ENCODE data around the gene PCED1B. TPM values are rescaled to one million over a fixed set of nuclear protein-coding genes. Genes with fewer than 3 reads are reported as not detected.

Gene PCED1B
- total RNA-seq, 1 donor from 2014 or later: 4.8 TPM

DNA sequence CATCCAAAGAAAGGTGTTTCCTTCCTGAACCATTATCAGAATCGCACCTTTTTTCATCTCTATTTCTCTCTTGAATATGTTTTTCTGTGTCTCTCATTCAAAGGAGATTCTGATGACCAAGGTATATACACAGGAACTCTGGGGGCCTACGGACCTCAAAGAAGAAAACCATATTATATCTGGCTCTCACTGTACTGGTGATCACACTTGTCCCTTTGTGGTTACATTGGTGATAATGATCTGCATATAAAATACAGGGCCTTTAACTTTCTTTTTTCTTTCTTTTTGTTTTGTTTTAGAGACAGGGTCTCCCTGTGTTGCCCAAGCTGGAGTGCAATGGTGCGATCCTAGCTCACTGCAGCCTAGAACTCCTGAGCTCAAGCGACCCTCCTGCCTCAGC is 185.5 kb downstream of the PCED1B start:
- no peak for TF ChIP-seq CTCF (IDR thresholded peaks at IDR 0.05; ENCODE audit: insufficient read depth, low read length, poor library complexity, severe bottlenecking)
- Histone ChIP-seq H3K36me3 (ENCODE audit: control insufficient read depth, insufficient read depth, low read length) (no peaks in the 10 kb centered on the region), H3K4me3 (ENCODE audit: low read depth, low read length) (no peak overlapping the region), H3K27me3 (ENCODE audit: control insufficient read depth, insufficient read depth, low read length) (no peaks in the 10 kb centered on the region)
- DNase-seq (ENCODE audit: low read depth): no peak

- H3K27me3 ChIP-seq (ENCODE audit: control insufficient read depth, insufficient read depth, low read length): no peaks in the 10 kb centered on the region
- H3K4me3 ChIP-seq (ENCODE audit: low read depth, low read length): no peak overlapping the region
- no peak for TF ChIP-seq CTCF (IDR thresholded peaks at IDR 0.05; ENCODE audit: insufficient read depth, low read length, poor library complexity, severe bottlenecking)
- no peak for DNase-seq (ENCODE audit: low read depth)
- H3K36me3 ChIP-seq (ENCODE audit: control insufficient read depth, insufficient read depth, low read length): no peaks in the 10 kb centered on the region
Observed at GRCh38 chr12:47265391-47265790, 186.0 kb downstream of the PCED1B start.

DNA sequence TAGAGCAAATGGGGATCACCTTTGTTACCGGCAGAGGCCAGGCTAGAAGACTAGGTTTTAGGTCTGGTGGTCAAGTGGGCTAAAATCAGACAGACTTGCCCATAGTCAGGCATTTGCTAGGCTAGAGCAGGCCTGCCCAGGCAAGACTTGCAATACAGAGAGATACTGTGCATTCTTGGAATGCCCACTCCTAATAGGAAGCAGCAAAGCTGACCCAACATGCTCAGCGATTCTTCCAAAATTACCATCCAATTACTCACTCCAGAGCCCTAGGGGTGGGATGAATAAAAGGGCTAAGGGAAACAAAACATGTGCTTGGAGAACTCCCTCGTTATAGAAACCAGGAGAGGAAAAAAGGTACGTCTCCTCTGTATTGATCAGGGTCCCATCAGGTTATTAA is 188.2 kb downstream of the PCED1B start:
- Histone ChIP-seq H3K4me3 (ENCODE audit: low read depth, low read length) (no peak overlapping the region), H3K27me3 (ENCODE audit: control insufficient read depth, insufficient read depth, low read length) (no peaks in the 10 kb centered on the region), H3K36me3 (ENCODE audit: control insufficient read depth, insufficient read depth, low read length) (no peaks in the 10 kb centered on the region)
- TF ChIP-seq CTCF (IDR thresholded peaks at IDR 0.05; ENCODE audit: insufficient read depth, low read length, poor library complexity, severe bottlenecking): no peak
- DNase-seq (ENCODE audit: low read depth): no peak

DNA sequence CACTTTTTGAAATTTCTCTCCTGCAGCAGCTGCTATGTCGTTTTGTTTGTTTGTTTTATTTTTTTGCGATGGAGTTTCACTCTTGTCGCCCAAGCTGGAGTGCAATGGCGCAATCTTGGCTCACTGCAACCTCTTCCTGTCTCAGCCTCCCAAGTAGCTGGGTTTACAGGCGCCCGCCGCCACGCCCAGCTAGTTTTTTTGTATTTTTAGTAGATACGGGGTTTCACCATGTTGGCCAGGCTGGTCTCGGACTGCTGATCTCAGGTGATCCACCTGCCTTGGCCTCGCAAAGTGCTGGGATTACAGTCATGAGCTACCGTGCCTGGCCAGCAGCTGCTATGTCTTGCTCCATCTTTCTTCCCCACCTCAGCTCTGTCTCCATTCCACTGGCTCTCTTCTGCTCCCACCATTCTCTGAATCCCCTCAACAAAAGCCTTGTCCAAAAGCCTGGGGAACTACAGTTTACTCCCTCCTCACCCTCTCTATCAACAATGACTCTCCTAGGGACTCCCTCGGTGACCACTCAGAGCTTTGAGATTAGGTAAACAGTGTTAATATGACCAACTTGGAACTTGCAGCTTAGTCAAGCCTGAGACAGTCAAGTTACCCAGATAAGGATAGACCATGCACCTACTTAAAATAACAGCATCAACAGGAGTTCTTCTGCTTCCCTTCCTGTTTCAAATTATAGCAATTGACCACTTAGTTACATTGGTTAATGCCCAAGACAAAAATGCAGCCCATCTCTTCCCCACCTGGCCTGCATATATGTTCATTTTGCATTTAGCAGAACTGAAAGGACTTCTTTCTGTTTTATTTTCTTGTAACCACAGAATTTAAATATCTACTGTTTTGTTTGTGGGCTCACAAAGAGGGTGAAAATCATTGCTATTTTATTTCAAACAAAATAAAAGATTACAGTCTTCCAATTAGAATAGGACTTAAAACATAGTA is 189.4 kb downstream of the PCED1B start:
- H3K4me3 ChIP-seq (ENCODE audit: low read depth, low read length): no peak overlapping the region

GRCh38 chr12:47269916-47270315 is 190.5 kb downstream of the PCED1B start:
- no peak for DNase-seq (ENCODE audit: low read depth)

More for the DNA sequence above, 189.4 kb downstream of the PCED1B start:
- H3K36me3 ChIP-seq (ENCODE audit: control insufficient read depth, insufficient read depth, low read length): no peaks in the 10 kb centered on the region
- DNase-seq (ENCODE audit: low read depth): no peak
- no peak for TF ChIP-seq CTCF (IDR thresholded peaks at IDR 0.05; ENCODE audit: insufficient read depth, low read length, poor library complexity, severe bottlenecking)
- H3K27me3 ChIP-seq (ENCODE audit: control insufficient read depth, insufficient read depth, low read length): no peaks in the 10 kb centered on the region

More at GRCh38 chr12:47269916-47270315, 190.5 kb downstream of the PCED1B start:
- TF ChIP-seq CTCF (IDR thresholded peaks at IDR 0.05; ENCODE audit: insufficient read depth, low read length, poor library complexity, severe bottlenecking): no peak
- Histone ChIP-seq H3K4me3 (ENCODE audit: low read depth, low read length) (no peak overlapping the region), H3K27me3 (ENCODE audit: control insufficient read depth, insufficient read depth, low read length) (no peaks in the 10 kb centered on the region), H3K36me3 (ENCODE audit: control insufficient read depth, insufficient read depth, low read length) (no peaks in the 10 kb centered on the region)

Measured in kidney epithelial cell (primary cell).